DMS153 treated with DMSO at 0.1 percent for 48 hours (cell line): ENCODE results near the gene CCDC77.

Experiments used
- DNase-seq: peaks from one replicate; lab custom pipeline; 2025; ENCODE audit not compliant: unreplicated experiment; lab: John Stamatoyannopoulos, UW

The CCDC77 gene

GRCh38 chr12:452667-453210, 51.3 kb downstream of the CCDC77 start:
- no peak for DNase-seq

- DNase-seq = no peak
Measured at GRCh38 chr12:454833-455232, 53.4 kb downstream of the CCDC77 start.

- no peak for DNase-seq
Measured at GRCh38 chr12:455821-456220, 54.4 kb downstream of the CCDC77 start.

GRCh38 chr12:457676-458075, 56.2 kb downstream of the CCDC77 start:
- DNase-seq = no peak

- DNase-seq = no peak
Measured at GRCh38 chr12:459050-459429, 57.6 kb downstream of the CCDC77 start.

GRCh38 chr12:459430-460258, 58.2 kb downstream of the CCDC77 start, which contains the start of gene B4GALNT3:
TSS of gene B4GALNT3 (plus strand) at chr12:459939. CDS start at chr12:460377, 438 bp downstream.
- DNase-seq = peak; percentile 13

- no peak for DNase-seq
Measured at GRCh38 chr12:460261-461230, 59.1 kb downstream of the CCDC77 start.

- DNase-seq = no peak
Measured at GRCh38 chr12:461425-461824, 60.0 kb downstream of the CCDC77 start.

GRCh38 chr12:462936-463705, 61.7 kb downstream of the CCDC77 start:
- peak; percentile 8 for DNase-seq

- no peak for DNase-seq
Measured at GRCh38 chr12:464484-465267, 63.2 kb downstream of the CCDC77 start.

- no peak for DNase-seq
Measured at GRCh38 chr12:466039-466438, 64.6 kb downstream of the CCDC77 start.

- DNase-seq = no peak
Measured at GRCh38 chr12:466762-467161, 65.3 kb downstream of the CCDC77 start.

- DNase-seq = no peak
Measured at GRCh38 chr12:467591-467990, 66.1 kb downstream of the CCDC77 start.

GRCh38 chr12:468671-469389, 67.4 kb downstream of the CCDC77 start:
- no peak for DNase-seq

GRCh38 chr12:470133-470532, 68.7 kb downstream of the CCDC77 start:
- no peak for DNase-seq

- DNase-seq = no peak
Measured at GRCh38 chr12:473198-473597, 71.8 kb downstream of the CCDC77 start.

- DNase-seq = no peak
Measured at GRCh38 chr12:473863-474577, 72.6 kb downstream of the CCDC77 start.

- no peak for DNase-seq
Measured at GRCh38 chr12:475286-475685, 73.8 kb downstream of the CCDC77 start.

- no peak for DNase-seq
Measured at GRCh38 chr12:479161-479560, 77.7 kb downstream of the CCDC77 start.
